Measurements from ENCODE around the gene FAM241A. TPM values are rescaled to one million over a fixed set of nuclear protein-coding genes. Genes with fewer than 3 reads are reported as not detected.

Gene FAM241A
- total and polyA plus RNA-seq, 2 of the 13 experiments (the other 11 are each of a cell fraction or from before 2014, with no cell fraction given): 0.61 to 0.69 TPM

DNA sequence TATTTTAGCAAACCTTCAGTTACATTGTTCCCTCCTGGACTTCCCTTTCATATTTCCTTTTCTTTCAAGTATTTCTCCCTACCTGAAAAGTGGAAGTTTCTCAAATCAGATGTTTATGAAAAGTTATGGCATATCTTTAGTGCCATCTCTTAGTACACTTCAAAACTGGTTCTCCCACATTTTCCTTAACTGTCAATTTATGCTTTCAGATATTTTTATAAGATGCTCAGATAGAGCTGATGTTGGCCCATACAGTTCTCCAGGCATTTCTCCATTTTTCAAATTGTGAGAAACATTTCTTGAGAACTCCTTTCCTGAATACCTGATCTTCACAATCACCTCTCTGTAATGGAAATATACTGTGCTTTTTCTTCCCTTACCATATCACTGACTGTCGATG is 53.8 kb downstream of the FAM241A start:
- Histone ChIP-seq H3K9ac (ENCODE audit: insufficient read depth, low read depth, low read length) (no peak overlapping the region), H2AFZ (ENCODE audit: low read length) (no peak overlapping the region), H3K9me3 (ENCODE audit: low read length) (no peaks in the 10 kb centered on the region), H3K27ac (ENCODE audit: extremely low read length, insufficient read depth, low read length) (no peak overlapping the region), H3K4me3 (replicated peaks in 1 of 3; ENCODE audit: insufficient read depth in 1 of 3, low read depth in 2 of 3, low read length in 3 of 3) (no peak overlapping the region), H3K4me1 (ENCODE audit: insufficient read depth, low read length) (peaks cover 22% of the 10 kb centered on the region), H3K36me3 (replicated peaks in 1 of 2; ENCODE audit: control insufficient read depth in 1 of 2, insufficient read depth in 2 of 2, low read length in 2 of 2) (no peaks in the 10 kb centered on the region), H3K4me2 (ENCODE audit: low read depth, low read length) (no peak overlapping the region), H4K20me1 (ENCODE audit: insufficient read depth, low read length) (no peaks in the 10 kb centered on the region), H3K79me2 (ENCODE audit: insufficient read depth, low read length) (no peaks in the 10 kb centered on the region), H3K27me3 (ENCODE audit: control insufficient read depth in 1 of 2, insufficient read depth in 2 of 2, low read length in 2 of 2) (no peaks in the 10 kb centered on the region)
- WGBS (ENCODE audit: low lambda C conversion rate): 79% methylated on average over 1 of the region's 1 CpG
- TF ChIP-seq ELF1 (CRISPR knock-in tag; IDR thresholded peaks at IDR 0.05) (no peak), ZNF782 (CRISPR knock-in tag; IDR thresholded peaks at IDR 0.05; ENCODE audit: borderline replicate concordance) (no peak), MBD4 (IDR thresholded peaks at IDR 0.05; ENCODE audit: borderline replicate concordance, low read length) (no peak), ZNF747 (CRISPR knock-in tag; IDR thresholded peaks at IDR 0.05; ENCODE audit: borderline replicate concordance) (no peak), ZNF841 (CRISPR knock-in tag; IDR thresholded peaks at IDR 0.05; ENCODE audit: borderline replicate concordance) (no peak), TARDBP (CRISPR knock-in tag; IDR thresholded peaks at IDR 0.05) (no peak), REL (CRISPR knock-in tag; conservative IDR thresholded peaks at IDR 0.05) (no peak), RFX5 (IDR thresholded peaks at IDR 0.05; ENCODE audit: low read depth, low read length) (no peak), RXRB (CRISPR knock-in tag; IDR thresholded peaks at IDR 0.05; ENCODE audit: borderline replicate concordance) (no peak), TP53 (CRISPR knock-in tag; conservative IDR thresholded peaks at IDR 0.05) (no peak)
- TF ChIP-seq, protein P1, sequence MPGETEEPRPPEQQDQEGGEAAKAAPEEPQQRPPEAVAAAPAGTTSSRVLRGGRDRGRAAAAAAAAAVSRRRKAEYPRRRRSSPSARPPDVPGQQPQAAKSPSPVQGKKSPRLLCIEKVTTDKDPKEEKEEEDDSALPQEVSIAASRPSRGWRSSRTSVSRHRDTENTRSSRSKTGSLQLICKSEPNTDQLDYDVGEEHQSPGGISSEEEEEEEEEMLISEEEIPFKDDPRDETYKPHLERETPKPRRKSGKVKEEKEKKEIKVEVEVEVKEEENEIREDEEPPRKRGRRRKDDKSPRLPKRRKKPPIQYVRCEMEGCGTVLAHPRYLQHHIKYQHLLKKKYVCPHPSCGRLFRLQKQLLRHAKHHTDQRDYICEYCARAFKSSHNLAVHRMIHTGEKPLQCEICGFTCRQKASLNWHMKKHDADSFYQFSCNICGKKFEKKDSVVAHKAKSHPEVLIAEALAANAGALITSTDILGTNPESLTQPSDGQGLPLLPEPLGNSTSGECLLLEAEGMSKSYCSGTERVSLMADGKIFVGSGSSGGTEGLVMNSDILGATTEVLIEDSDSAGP (CRISPR knock-in tag; IDR thresholded peaks at IDR 0.05; ENCODE audit: borderline replicate concordance): no peak
- TF ChIP-seq, protein P2, sequence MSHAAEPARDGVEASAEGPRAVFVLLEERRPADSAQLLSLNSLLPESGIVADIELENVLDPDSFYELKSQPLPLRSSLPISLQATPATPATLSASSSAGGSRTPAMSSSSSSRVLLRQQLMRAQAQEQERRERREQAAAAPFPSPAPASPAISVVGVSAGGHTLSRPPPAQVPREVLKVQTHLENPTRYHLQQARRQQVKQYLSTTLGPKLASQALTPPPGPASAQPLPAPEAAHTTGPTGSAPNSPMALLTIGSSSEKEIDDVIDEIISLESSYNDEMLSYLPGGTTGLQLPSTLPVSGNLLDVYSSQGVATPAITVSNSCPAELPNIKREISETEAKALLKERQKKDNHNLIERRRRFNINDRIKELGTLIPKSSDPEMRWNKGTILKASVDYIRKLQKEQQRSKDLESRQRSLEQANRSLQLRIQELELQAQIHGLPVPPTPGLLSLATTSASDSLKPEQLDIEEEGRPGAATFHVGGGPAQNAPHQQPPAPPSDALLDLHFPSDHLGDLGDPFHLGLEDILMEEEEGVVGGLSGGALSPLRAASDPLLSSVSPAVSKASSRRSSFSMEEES (CRISPR knock-in tag; IDR thresholded peaks at IDR 0.05): no peak
- TF ChIP-seq, protein P3, sequence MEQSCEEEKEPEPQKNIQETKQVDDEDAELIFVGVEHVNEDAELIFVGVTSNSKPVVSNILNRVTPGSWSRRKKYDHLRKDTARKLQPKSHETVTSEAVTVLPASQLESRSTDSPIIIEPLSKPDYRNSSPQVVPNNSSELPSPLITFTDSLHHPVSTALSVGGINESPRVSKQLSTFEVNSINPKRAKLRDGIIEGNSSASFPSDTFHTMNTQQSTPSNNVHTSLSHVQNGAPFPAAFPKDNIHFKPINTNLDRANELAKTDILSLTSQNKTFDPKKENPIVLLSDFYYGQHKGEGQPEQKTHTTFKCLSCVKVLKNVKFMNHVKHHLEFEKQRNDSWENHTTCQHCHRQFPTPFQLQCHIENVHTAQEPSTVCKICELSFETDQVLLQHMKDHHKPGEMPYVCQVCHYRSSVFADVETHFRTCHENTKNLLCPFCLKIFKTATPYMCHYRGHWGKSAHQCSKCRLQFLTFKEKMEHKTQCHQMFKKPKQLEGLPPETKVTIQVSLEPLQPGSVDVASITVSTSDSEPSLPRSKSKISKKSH (CRISPR knock-in tag; IDR thresholded peaks at IDR 0.05; ENCODE audit: borderline replicate concordance): no peak
- TF ChIP-seq, protein P4, sequence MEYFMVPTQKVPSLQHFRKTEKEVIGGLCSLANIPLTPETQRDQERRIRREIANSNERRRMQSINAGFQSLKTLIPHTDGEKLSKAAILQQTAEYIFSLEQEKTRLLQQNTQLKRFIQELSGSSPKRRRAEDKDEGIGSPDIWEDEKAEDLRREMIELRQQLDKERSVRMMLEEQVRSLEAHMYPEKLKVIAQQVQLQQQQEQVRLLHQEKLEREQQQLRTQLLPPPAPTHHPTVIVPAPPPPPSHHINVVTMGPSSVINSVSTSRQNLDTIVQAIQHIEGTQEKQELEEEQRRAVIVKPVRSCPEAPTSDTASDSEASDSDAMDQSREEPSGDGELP (IDR thresholded peaks at IDR 0.05; ENCODE audit: borderline replicate concordance, low read depth): no peak
- ChIA-PET POLR2A (no interaction called here), CTCF (ENCODE audit: low intra/inter-chr PET ratio, low total read pairs) (no interaction called here)
- in situ Hi-C loops (cut with HindIII; ENCODE audit: extremely low pct_ligation_motif_present, low pct_unique_long_range_greater_than_20kb) (no loop called here), intact Hi-C loops (cut with micrococcal nuclease; ENCODE audit: unreplicated experiment) (no loop called here)
- no TSS peak for BruUV-seq (replicated peaks)
- ATAC-seq: no peak
- no peak for FAIRE-seq
- DNase-seq (ENCODE audit: low spot score): no peak

All from HepG2 (cell line).